Gastroesophageal sphincter (tissue), 3 donors: ENCODE data around the gene SCARB1.

ENCODE experiments used
- POLR2AphosphoS5 ChIP-seq: sonication (generic); formaldehyde crosslinking; IDR thresholded peaks from one replicate; pipeline ENCODE4 v1.6.1; 2017; ENCODE audit warnings: antibody characterized with exemption
- TF ChIP-seq, protein P1 (sequence below), 4 experiments: fragments of 200-600 bp in 2 of 4; fragments of 450-650 bp in 2 of 4; sonication (generic) in 1 of 4; IDR thresholded peaks; one replicate each; pipeline ENCODE4 v1.5.1; 2017 to 2019; ENCODE audit warnings: antibody characterized with exemption in 4 of 4, mild to moderate bottlenecking in 2 of 4, moderate library complexity in 2 of 4

DNA sequence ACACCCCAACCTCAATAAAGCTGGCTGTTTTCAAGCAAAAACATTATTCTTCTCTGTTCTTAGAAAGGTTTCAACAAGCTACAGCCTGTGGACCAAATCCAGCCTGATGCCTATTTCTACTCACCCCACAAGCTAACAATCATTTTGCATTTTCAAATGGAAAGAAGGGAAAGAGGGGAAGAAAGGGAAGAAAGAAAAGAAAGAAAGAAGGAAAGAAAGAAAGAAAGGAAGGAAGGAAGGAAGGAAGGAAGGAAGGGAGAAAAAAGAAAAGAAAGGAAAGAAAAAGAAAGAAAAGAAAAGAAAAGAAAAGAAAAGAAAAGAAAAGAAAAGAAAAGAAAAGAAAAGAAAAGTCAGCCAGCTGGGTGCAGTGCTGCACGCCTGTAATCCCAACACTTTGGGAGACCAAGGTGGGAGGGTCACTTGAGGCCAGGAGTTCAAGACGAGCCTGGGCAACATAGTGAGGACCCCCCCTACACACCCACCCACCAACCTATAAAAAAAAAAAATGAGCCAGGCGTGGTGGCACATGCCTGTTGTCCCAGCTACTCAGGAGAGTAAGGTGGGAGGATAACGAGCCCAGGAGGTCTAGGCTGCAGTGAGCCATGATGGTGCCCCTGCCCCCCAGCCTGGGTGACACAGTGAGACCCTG lies 26.3 kb downstream of the SCARB1 start:
- no peak for TF ChIP-seq POLR2AphosphoS5
- TF ChIP-seq, protein P1, sequence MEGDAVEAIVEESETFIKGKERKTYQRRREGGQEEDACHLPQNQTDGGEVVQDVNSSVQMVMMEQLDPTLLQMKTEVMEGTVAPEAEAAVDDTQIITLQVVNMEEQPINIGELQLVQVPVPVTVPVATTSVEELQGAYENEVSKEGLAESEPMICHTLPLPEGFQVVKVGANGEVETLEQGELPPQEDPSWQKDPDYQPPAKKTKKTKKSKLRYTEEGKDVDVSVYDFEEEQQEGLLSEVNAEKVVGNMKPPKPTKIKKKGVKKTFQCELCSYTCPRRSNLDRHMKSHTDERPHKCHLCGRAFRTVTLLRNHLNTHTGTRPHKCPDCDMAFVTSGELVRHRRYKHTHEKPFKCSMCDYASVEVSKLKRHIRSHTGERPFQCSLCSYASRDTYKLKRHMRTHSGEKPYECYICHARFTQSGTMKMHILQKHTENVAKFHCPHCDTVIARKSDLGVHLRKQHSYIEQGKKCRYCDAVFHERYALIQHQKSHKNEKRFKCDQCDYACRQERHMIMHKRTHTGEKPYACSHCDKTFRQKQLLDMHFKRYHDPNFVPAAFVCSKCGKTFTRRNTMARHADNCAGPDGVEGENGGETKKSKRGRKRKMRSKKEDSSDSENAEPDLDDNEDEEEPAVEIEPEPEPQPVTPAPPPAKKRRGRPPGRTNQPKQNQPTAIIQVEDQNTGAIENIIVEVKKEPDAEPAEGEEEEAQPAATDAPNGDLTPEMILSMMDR (IDR thresholded peaks at IDR 0.05) = no peak
